ENCODE results near the gene SLC25A33.

- TF ChIP-seq, protein P1, sequence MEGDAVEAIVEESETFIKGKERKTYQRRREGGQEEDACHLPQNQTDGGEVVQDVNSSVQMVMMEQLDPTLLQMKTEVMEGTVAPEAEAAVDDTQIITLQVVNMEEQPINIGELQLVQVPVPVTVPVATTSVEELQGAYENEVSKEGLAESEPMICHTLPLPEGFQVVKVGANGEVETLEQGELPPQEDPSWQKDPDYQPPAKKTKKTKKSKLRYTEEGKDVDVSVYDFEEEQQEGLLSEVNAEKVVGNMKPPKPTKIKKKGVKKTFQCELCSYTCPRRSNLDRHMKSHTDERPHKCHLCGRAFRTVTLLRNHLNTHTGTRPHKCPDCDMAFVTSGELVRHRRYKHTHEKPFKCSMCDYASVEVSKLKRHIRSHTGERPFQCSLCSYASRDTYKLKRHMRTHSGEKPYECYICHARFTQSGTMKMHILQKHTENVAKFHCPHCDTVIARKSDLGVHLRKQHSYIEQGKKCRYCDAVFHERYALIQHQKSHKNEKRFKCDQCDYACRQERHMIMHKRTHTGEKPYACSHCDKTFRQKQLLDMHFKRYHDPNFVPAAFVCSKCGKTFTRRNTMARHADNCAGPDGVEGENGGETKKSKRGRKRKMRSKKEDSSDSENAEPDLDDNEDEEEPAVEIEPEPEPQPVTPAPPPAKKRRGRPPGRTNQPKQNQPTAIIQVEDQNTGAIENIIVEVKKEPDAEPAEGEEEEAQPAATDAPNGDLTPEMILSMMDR (IDR thresholded peaks at IDR 0.05) = no peak
- no peak for TF ChIP-seq POLR2A (IDR thresholded peaks at IDR 0.05)
Observed at GRCh38 chr1:9593147-9593491, 53.9 kb downstream of the SLC25A33 start.

All from right lobe of liver (tissue), 4 donors.